Fibroblast of lung (primary cell): ENCODE measurements around the gene RALY. TPM values are rescaled to one million over a fixed set of nuclear protein-coding genes. Genes with fewer than 3 reads are reported as not detected.
"Not testable (repeated sequence)": the region's sequence is repeated elsewhere in the genome, so short reads cannot be mapped to it uniquely, and the experiment has no call there.

Experiments used
- DNase-seq, 2 donors: peaks; one replicate each; pipeline versions ENCODE4 v3.0.0 to v3.0.0-alpha.2; 2010; ENCODE audit warnings: low read depth in 2 of 2
- H2AFZ ChIP-seq: 2 replicates; pipeline ENCODE4 v1.5.1; 2012; ENCODE audit warnings: low read length, control low read depth, inconsistent platforms
- H3K27ac ChIP-seq: 2 replicates; pipeline ENCODE4 v1.5.1; 2011; ENCODE audit warnings: low read length, control low read depth; ENCODE audit not compliant: insufficient read depth
- H3K27me3 ChIP-seq: 2 replicates; pipeline ENCODE4 v1.5.1; 2011; ENCODE audit warnings: mild to moderate bottlenecking, low read length; ENCODE audit not compliant: control insufficient read depth, insufficient read depth
- H3K36me3 ChIP-seq: 2 replicates; pipeline ENCODE4 v1.5.1; 2011; ENCODE audit warnings: low read length; ENCODE audit not compliant: control insufficient read depth, insufficient read depth
- H3K4me1 ChIP-seq: 2 replicates; pipeline ENCODE4 v1.5.1; 2011; ENCODE audit warnings: low read length; ENCODE audit not compliant: control insufficient read depth, insufficient read depth; ENCODE audit errors: extremely low read depth
- H3K4me2 ChIP-seq: 2 replicates; pipeline ENCODE4 v1.5.1; 2011; ENCODE audit warnings: low read length, control low read depth; ENCODE audit not compliant: insufficient read depth; ENCODE audit errors: extremely low read depth
- H3K4me3 ChIP-seq, 4 experiments: fragments of 200-600 bp in 1 of 4; sonication (generic) in 1 of 4; replicated peaks in 1 of 4; 2 replicates each; pipeline ENCODE4 v1.5.1; 2011 to 2016; ENCODE audit warnings: low read length in 4 of 4, low read depth in 3 of 4, mild to moderate bottlenecking in 3 of 4, control low read depth in 2 of 4, inconsistent platforms in 1 of 4, mixed read lengths in 1 of 4; ENCODE audit not compliant: insufficient read depth in 1 of 4; ENCODE audit errors: control extremely low read depth in 1 of 4
- H3K79me2 ChIP-seq: 2 replicates; pipeline ENCODE4 v1.5.1; 2012; ENCODE audit warnings: mild to moderate bottlenecking, low read length, inconsistent platforms; ENCODE audit not compliant: control insufficient read depth, insufficient read depth
- H3K9ac ChIP-seq: 2 replicates; pipeline ENCODE4 v1.5.1; 2011; ENCODE audit warnings: mild to moderate bottlenecking, low read length, control low read depth; ENCODE audit not compliant: insufficient read depth
- H3K9me3 ChIP-seq: 2 replicates; pipeline ENCODE4 v1.5.1; 2012; ENCODE audit warnings: low read depth, low read length; ENCODE audit not compliant: control insufficient read depth, insufficient read depth
- H4K20me1 ChIP-seq: 2 replicates; pipeline ENCODE4 v1.5.1; 2011; ENCODE audit warnings: low read length; ENCODE audit not compliant: control insufficient read depth, insufficient read depth; ENCODE audit errors: extremely low read depth
- CTCF ChIP-seq, 2 donors: IDR thresholded peaks in 1 of 2; conservative IDR thresholded peaks in 1 of 2; 1 replicate in 1 of 2; 2 replicates in 1 of 2; pipeline ENCODE4 v1.5.1; 2011 to 2012; ENCODE audit warnings: low read length in 2 of 2, control low read depth in 1 of 2, inconsistent platforms in 1 of 2, low read depth in 1 of 2, mild to moderate bottlenecking in 1 of 2
- EZH2 ChIP-seq: IDR thresholded peaks from 2 replicates; pipeline ENCODE4 v1.5.1; 2012; ENCODE audit warnings: low read length, control low read depth, mild to moderate bottlenecking; ENCODE audit errors: missing control alignments
- polyA plus RNA-seq, 2 donors: library from polyadenylated mRNA; depleted of rRNA in 1 of 2; stranded (reverse) in 1 of 2; unstranded in 1 of 2; fragments of >200 nt; gene quantifications; 2 replicates each; pipeline ENCODE4 v1.2.1, GENCODE V29; 2011 to 2012; ENCODE audit warnings: missing spikeins in 1 of 2
- total RNA-seq: library from RNA; depleted of rRNA; stranded (reverse); fragments of >200 nt; gene quantifications from 2 replicates; pipeline ENCODE4 v1.2.1, GENCODE V29; 2014

RALY gene
- total and polyA plus RNA-seq, 2 donors (not counting 1 experiment from before 2014, with no cell fraction given) = 54.5 to 57.1 TPM

GRCh38 chr20:34129518-34130162 is 135.9 kb downstream of the RALY start:
- Histone ChIP-seq H3K9me3 (no peaks in the 10 kb centered on the region), H4K20me1 (no peaks in the 10 kb centered on the region), H3K9ac (no peak overlapping the region), H2AFZ (no peak overlapping the region), H3K36me3 (no peaks in the 10 kb centered on the region), H3K27ac (no peak overlapping the region), H3K4me3 (no peak overlapping the region), H3K79me2 (no peaks in the 10 kb centered on the region), H3K4me1 (no peaks in the 10 kb centered on the region), H3K4me2 (peak overlapping the region; percentile 66), H3K27me3 (no peaks in the 10 kb centered on the region)
- DNase-seq = peak; percentile 57 to 77
- TF ChIP-seq CTCF (conservative IDR thresholded peaks at IDR 0.05 in 1 of 2, IDR thresholded peaks at IDR 0.05 in 1 of 2; ENCODE audit: low read depth in 1 of 2, low read length in 2 of 2) (peak; percentile 79), EZH2 (no peak)

GRCh38 chr20:34131491-34131890 is 137.8 kb downstream of the RALY start:
- Histone ChIP-seq H3K4me2 (no peak overlapping the region), H2AFZ (no peak overlapping the region)
- no peak for DNase-seq

GRCh38 chr20:34132491-34132890 is 138.8 kb downstream of the RALY start:
- not testable (repeated sequence) for H3K27me3 ChIP-seq, H3K9ac ChIP-seq, H3K4me3 ChIP-seq, H3K27ac ChIP-seq, H3K4me2 ChIP-seq, H3K9me3 ChIP-seq, H4K20me1 ChIP-seq, DNase-seq, H3K36me3 ChIP-seq, H2AFZ ChIP-seq, H3K4me1 ChIP-seq, H3K79me2 ChIP-seq

More at GRCh38 chr20:34131491-34131890, 137.8 kb downstream of the RALY start:
- Histone ChIP-seq H4K20me1 (no peaks in the 10 kb centered on the region), H3K4me3 (no peak overlapping the region), H3K4me1 (no peaks in the 10 kb centered on the region), H3K27ac (no peak overlapping the region), H3K9me3 (no peaks in the 10 kb centered on the region), H3K36me3 (no peaks in the 10 kb centered on the region), H3K27me3 (peaks cover 3% of the 10 kb centered on the region), H3K79me2 (no peaks in the 10 kb centered on the region), H3K9ac (no peak overlapping the region)
- no peak for TF ChIP-seq CTCF (conservative IDR thresholded peaks at IDR 0.05 in 1 of 2, IDR thresholded peaks at IDR 0.05 in 1 of 2; ENCODE audit: low read depth in 1 of 2, low read length in 2 of 2)
- TF ChIP-seq EZH2 = no peak

- H3K9me3 ChIP-seq, H3K4me1 ChIP-seq, H3K4me3 ChIP-seq, H4K20me1 ChIP-seq, H2AFZ ChIP-seq, H3K9ac ChIP-seq, DNase-seq, H3K27me3 ChIP-seq, H3K79me2 ChIP-seq, H3K36me3 ChIP-seq, H3K27ac ChIP-seq, H3K4me2 ChIP-seq: not testable (repeated sequence)
Observed at GRCh38 chr20:34132943-34133342, 139.2 kb downstream of the RALY start.

GRCh38 chr20:34133365-34133860 is 139.7 kb downstream of the RALY start:
- H3K79me2 ChIP-seq, DNase-seq, H3K4me3 ChIP-seq, H3K4me1 ChIP-seq, H3K27me3 ChIP-seq, H3K9ac ChIP-seq, H3K4me2 ChIP-seq, H3K9me3 ChIP-seq, H3K27ac ChIP-seq, H4K20me1 ChIP-seq, H3K36me3 ChIP-seq, H2AFZ ChIP-seq: not testable (repeated sequence)
